ENCODE results near the gene RUNX1.
"Not testable (repeated sequence)": the region's sequence is repeated elsewhere in the genome, so short reads cannot be mapped to it uniquely, and the experiment has no call there.

Gene RUNX1

DNA sequence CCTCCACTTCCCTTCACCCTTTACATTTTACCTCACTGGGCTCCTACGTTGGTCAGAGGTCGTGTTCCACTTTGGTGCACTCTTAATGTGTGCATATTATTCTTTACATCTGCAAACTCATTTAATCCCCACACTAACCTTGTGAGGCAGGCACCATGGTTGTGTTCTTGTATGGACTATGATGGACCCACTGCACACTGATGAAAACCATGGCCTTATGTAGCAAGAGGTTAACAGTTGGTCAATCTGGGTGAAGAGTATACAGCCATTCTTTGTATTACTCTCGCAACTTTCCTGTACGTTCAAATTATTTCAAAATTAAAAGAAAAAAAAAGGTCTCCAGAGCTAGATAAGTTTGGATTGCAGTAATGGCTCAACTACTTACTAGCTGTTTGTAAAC lies 78.5 kb downstream of the RUNX1 start:
- no peak overlapping the region for H3K4me3 ChIP-seq (ENCODE audit: control insufficient read depth, low read depth, low read length)
- no peak for DNase-seq (ENCODE audit: low read depth)
- no peak for TF ChIP-seq CTCF (IDR thresholded peaks at IDR 0.05; ENCODE audit: control insufficient read depth, insufficient read depth, low read depth, low read length, missing control alignments)

- H3K4me3 ChIP-seq (ENCODE audit: control insufficient read depth, low read depth, low read length): no peak overlapping the region
- TF ChIP-seq CTCF (IDR thresholded peaks at IDR 0.05; ENCODE audit: control insufficient read depth, insufficient read depth, low read depth, low read length, missing control alignments): no peak
- DNase-seq (ENCODE audit: low read depth): no peak
These were observed 79.0 kb downstream of the RUNX1 start for GRCh38 chr21:34970167-34970500.

GRCh38 chr21:34969423-34970166 lies 79.5 kb downstream of the RUNX1 start:
- H3K4me3 ChIP-seq (ENCODE audit: control insufficient read depth, low read depth, low read length): no peak overlapping the region
- DNase-seq (ENCODE audit: low read depth): no peak
- TF ChIP-seq CTCF (IDR thresholded peaks at IDR 0.05; ENCODE audit: control insufficient read depth, insufficient read depth, low read depth, low read length, missing control alignments): no peak

DNA sequence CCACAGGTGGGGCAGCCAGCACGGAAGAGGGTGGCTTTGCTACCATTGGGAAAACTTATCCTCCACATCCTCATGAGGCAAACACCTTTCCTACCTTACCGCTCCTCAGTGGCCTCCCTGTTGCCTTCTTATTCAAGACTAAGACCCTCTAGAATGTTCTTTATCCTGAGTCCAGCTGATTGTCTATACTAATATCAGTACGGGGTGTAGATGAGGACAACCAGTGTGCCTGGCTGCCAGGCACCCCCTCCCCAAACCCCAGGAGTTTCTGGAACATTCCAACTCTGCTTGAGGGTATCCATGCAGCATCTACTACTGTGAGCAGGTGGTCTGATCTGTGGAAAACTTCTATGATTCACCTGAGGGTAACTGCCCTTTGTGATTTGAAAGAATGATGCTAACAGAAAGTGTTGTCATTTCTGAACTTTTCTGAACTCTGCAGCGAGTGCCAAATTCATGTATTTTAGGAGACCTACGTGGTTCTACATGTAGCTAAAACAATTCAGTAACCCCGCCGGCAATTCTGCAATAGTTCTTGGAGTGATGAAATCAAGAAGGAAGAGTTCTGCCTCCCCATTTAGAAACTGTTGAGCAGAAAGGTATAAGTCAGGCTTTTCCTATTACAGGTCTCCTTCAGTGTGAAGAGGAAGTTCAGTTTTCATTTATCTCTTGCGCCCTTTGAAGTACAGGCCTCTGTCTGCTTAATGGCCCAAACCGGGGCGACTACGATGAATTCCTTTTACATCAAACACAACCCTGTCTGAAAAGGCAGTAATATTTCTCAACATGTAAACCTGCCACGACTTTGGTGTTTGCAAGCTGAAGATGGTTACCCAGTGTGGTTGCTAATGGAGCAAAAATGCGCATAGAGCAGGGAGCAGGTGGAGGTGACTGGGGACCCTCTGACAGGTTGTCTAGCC lies 80.4 kb downstream of the RUNX1 start:
- no peak for TF ChIP-seq CTCF (IDR thresholded peaks at IDR 0.05; ENCODE audit: control insufficient read depth, insufficient read depth, low read depth, low read length, missing control alignments)
- H3K4me3 ChIP-seq (ENCODE audit: control insufficient read depth, low read depth, low read length): no peak overlapping the region
- DNase-seq (ENCODE audit: low read depth): no peak

DNA sequence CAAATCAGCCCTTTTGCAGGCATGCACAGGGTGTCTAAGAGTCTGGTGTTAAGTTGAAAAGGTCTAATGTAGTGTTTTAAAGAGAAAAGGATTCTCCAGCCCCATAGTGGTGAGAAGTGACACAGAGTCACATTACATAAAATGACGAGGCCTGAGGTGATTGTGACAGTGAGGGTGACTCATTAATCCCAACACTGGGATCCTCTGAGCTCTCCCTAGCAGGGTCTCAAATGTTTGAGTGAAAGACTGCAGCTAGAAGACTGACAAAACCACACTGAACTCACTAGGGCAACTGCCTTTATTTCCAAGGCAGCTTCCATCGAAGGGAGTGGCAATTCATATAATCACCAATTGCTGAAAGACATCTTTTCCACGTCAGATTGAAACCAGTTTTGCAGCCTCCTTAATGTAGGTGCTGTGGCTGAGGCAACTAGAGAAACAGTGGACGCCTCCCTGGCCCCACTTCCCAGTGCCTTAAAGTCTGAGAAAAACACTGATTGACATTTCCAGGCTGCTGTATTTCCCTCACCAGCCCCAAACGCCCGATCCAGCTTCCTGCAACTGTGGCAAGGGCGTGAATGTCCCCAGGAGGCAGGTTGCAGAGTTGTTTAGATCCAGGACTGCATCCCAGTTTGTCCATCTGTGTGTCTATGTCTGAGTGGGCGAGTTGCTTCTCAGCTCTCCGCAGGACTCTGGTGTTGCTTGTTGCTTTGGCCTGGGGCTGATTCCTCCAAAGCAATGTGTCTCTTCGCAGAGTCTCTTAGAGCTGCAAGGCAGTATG lies 81.4 kb downstream of the RUNX1 start:
- no peak for TF ChIP-seq CTCF (IDR thresholded peaks at IDR 0.05; ENCODE audit: control insufficient read depth, insufficient read depth, low read depth, low read length, missing control alignments)
- H3K4me3 ChIP-seq (ENCODE audit: control insufficient read depth, low read depth, low read length): no peak overlapping the region
- DNase-seq (ENCODE audit: low read depth): no peak

- DNase-seq (ENCODE audit: low read depth); H3K4me3 ChIP-seq (ENCODE audit: control insufficient read depth, low read depth, low read length): not testable (repeated sequence)
These were observed 82.2 kb downstream of the RUNX1 start for GRCh38 chr21:34966881-34967280.

All from AG09309 (cell line).